Measurements from ENCODE around the gene KIF21B.

DNA sequence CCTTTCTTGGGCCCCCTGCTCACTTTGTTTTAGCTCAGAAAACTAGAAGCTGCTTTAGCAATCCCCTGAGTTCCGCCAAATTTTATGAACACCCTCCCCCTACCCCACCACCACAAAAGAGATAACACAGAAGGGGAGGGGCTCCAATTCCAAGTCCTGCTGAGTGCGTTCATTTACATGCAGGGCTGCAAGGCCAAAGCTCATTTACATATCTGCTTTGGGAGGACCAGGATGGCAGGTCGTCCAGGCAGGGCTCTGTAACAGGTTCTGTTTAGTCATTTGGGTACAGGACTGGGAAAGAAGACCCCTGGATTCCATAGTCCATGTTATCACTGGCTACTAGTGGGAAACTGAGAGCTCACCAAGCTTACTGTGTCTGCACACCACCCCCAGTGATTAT lies 35.9 kb upstream of the KIF21B start:
- TF ChIP-seq, protein P1, sequence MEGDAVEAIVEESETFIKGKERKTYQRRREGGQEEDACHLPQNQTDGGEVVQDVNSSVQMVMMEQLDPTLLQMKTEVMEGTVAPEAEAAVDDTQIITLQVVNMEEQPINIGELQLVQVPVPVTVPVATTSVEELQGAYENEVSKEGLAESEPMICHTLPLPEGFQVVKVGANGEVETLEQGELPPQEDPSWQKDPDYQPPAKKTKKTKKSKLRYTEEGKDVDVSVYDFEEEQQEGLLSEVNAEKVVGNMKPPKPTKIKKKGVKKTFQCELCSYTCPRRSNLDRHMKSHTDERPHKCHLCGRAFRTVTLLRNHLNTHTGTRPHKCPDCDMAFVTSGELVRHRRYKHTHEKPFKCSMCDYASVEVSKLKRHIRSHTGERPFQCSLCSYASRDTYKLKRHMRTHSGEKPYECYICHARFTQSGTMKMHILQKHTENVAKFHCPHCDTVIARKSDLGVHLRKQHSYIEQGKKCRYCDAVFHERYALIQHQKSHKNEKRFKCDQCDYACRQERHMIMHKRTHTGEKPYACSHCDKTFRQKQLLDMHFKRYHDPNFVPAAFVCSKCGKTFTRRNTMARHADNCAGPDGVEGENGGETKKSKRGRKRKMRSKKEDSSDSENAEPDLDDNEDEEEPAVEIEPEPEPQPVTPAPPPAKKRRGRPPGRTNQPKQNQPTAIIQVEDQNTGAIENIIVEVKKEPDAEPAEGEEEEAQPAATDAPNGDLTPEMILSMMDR (conservative IDR thresholded peaks at IDR 0.05): no peak
- no peak for TF ChIP-seq ZFX (IDR thresholded peaks at IDR 0.05)
